Adrenal gland (tissue), 12 donors: ENCODE measurements around the gene USP28. TPM values are rescaled to one million over a fixed set of nuclear protein-coding genes. Genes with fewer than 3 reads are reported as not detected.

Source experiments
- DNase-seq, 7 donors: peaks; one replicate each; pipeline ENCODE4 v3.0.0-alpha.2; 2019 to 2020
- H3K27ac ChIP-seq, 5 donors: fragments of 200-600 bp; sonication (generic) in 4 of 5; 1 replicate in 3 of 5; 2 replicates in 2 of 5; pipeline versions ENCODE4 v1.5.1 to v1.8.0; 2016 to 2020; ENCODE audit warnings: mild to moderate bottlenecking in 1 of 5
- H3K27me3 ChIP-seq: fragments of 200-600 bp; 2 replicates; pipeline ENCODE4 v1.8.0; 2021
- H3K36me3 ChIP-seq, 2 donors: fragments of 200-600 bp; replicated peaks in 1 of 2; 1 replicate in 1 of 2; 2 replicates in 1 of 2; pipeline versions ENCODE4 v1.5.1 to v1.8.0; 2018 to 2022
- H3K4me1 ChIP-seq, 2 donors: fragments of 200-600 bp; replicated peaks in 1 of 2; 1 replicate in 1 of 2; 2 replicates in 1 of 2; pipeline versions ENCODE4 v1.5.1 to v1.8.0; 2018 to 2021
- H3K4me3 ChIP-seq, 4 donors: fragments of 200-600 bp; sonication (generic) in 3 of 4; one replicate each; pipeline ENCODE4 v1.5.1; 2016 to 2018
- H3K9me3 ChIP-seq, 3 donors: fragments of 200-600 bp; sonication (generic) in 1 of 3; replicated peaks in 1 of 3; 1 replicate in 2 of 3; 2 replicates in 1 of 3; pipeline versions ENCODE4 v1.5.1 to v1.8.0; 2016 to 2021
- CTCF ChIP-seq, 6 experiments: fragments of 450-650 bp in 4 of 6; fragments of 200-600 bp in 2 of 6; sonication (generic) in 1 of 6; IDR thresholded peaks; 1 replicate in 5 of 6; 2 replicates in 1 of 6; pipeline versions ENCODE4 v1.5.1 to v1.8.0; 2016 to 2021; ENCODE audit warnings: antibody characterized with exemption in 6 of 6, mild to moderate bottlenecking in 2 of 6, moderate library complexity in 1 of 6
- POLR2A ChIP-seq, 2 donors: fragments of 450-650 bp; IDR thresholded peaks; one replicate each; pipeline ENCODE4 v1.6.1; 2017; ENCODE audit warnings: antibody characterized with exemption in 2 of 2, mild to moderate bottlenecking in 2 of 2, moderate library complexity in 1 of 2
- WGBS, 4 donors: extraction: QIAGEN DNeasy Blood & Tissue Kit in 2 of 4; methylation state at CpG; one replicate each; pipeline versions ENCODE4 v1.1.5 to v1.1.7; 2013 to 2017; 5-methylcytosine and 5-hydroxymethylcytosine counted together
- intact Hi-C, 2 donors: fragments of 100-400 bp; cut with DNase I; formaldehyde crosslinking; loops; one replicate each; pipeline versions ENCODE4 v1.14.1 to v1.15.0; 2022 to 2023
- polyA plus RNA-seq, 3 donors: library from polyadenylated mRNA; stranded (reverse); fragments of 200-250 nt in 2 of 3; fragments of 350-450 nt in 1 of 3; fragmentation: Illumina TruSeq in 1 of 3; extraction: RNeasy Lipid Tissue Mini Kit (QIAGEN cat#74804) in 1 of 3; gene quantifications; one replicate each; pipeline ENCODE4 v1.2.3, GENCODE V29; 2013 to 2014
- total RNA-seq, 9 donors: library from RNA; depleted of rRNA in 4 of 9; stranded (reverse); fragments of >200 nt in 4 of 9; fragments of 120-200 nt in 1 of 9; fragmentation: NEBNext Ultra II Directional in 1 of 9; extraction: Animal tissue kit (Norgen Biotek cat#: 25700) in 1 of 9; gene quantifications; one replicate each; pipeline versions ENCODE4 v1.1.0 to v1.2.4, GENCODE V29; 2013 to 2023
- donor health status: healthy with polysubstance abuse.
- donor health status: Bipolar disorder and iron deficiency.
- donor health status: DM: yes; HTN: yes; CAD: no.
- donor health status: DM: no; HTN: no; CAD: no.
- donor health status: DM: no; HTN: no; CAD: no.
- donor health status: DM: yes; HTN: yes; CAD: no.

The USP28 gene
- total and polyA plus RNA-seq, 12 donors = 2.9 to 25.0 (median 17.2) TPM

- Histone ChIP-seq H3K27me3 (no peaks in the 10 kb centered on the region), H3K4me1 (peaks cover 12 to 35% of the 10 kb centered on the region in 2 donors), H3K36me3 (no peaks in the 10 kb centered on the region), H3K27ac (no peak overlapping the region), H3K9me3 (no peaks in the 10 kb centered on the region), H3K4me3 (no peak overlapping the region)
- TF ChIP-seq CTCF (IDR thresholded peaks at IDR 0.05) = no peak
- TF ChIP-seq POLR2A (IDR thresholded peaks at IDR 0.05) = no peak
- WGBS, 4 donors = 53 to 72% (median 63%) methylated on average over 5 of the region's 5 CpGs
- intact Hi-C loops = no loop called here
- no peak for DNase-seq
Measured at GRCh38 chr11:113873236-113873626, 2.1 kb downstream of the USP28 start.

GRCh38 chr11:113871336-113871735 is 4.0 kb downstream of the USP28 start:
- TF ChIP-seq POLR2A (IDR thresholded peaks at IDR 0.05) = no peak
- no peak for TF ChIP-seq CTCF (IDR thresholded peaks at IDR 0.05)
- H3K4me1 ChIP-seq = peaks cover 12 to 35% of the 10 kb centered on the region in 2 donors
- H3K27me3 ChIP-seq = no peaks in the 10 kb centered on the region
- no peaks in the 10 kb centered on the region for H3K9me3 ChIP-seq
- H3K27ac ChIP-seq = peak overlapping the region in 3 of 5 donors; percentile 11 to 40 (median 30)
- H3K36me3 ChIP-seq = no peaks in the 10 kb centered on the region
- intact Hi-C loops = no loop called here
- H3K4me3 ChIP-seq = no peak overlapping the region
- WGBS, 4 donors = 42 to 69% (median 66%) methylated on average over 3 of the region's 3 CpGs
- DNase-seq = peak in 1 of 7 donors; percentile 30

GRCh38 chr11:113867843-113868503 is 7.4 kb downstream of the USP28 start:
- H3K4me3 ChIP-seq = no peak overlapping the region
- intact Hi-C loops = no loop called here
- TF ChIP-seq CTCF (IDR thresholded peaks at IDR 0.05) (no peak), POLR2A (IDR thresholded peaks at IDR 0.05) (no peak)
- peaks cover 8 to 20% of the 10 kb centered on the region in 2 donors for H3K4me1 ChIP-seq
- no peak for DNase-seq
- no peaks in the 10 kb centered on the region for H3K9me3 ChIP-seq
- no peaks in the 10 kb centered on the region for H3K27me3 ChIP-seq
- H3K36me3 ChIP-seq = no peaks in the 10 kb centered on the region
- 86 to 90% (median 86%) methylated on average over 3 of the region's 3 CpGs for WGBS, 4 donors
- no peak overlapping the region for H3K27ac ChIP-seq

- peaks cover 0 to 2% of the 10 kb centered on the region in 2 donors for H3K4me1 ChIP-seq
- no peaks in the 10 kb centered on the region for H3K27me3 ChIP-seq
- DNase-seq = no peak
- no peak for TF ChIP-seq POLR2A (IDR thresholded peaks at IDR 0.05)
- TF ChIP-seq CTCF (IDR thresholded peaks at IDR 0.05) = no peak
- intact Hi-C loops = no loop called here
- whole genome bisulfite sequencing, 4 donors = 96 to 98% (median 97%) methylated on average over 8 of the region's 8 CpGs
- no peaks in the 10 kb centered on the region for H3K9me3 ChIP-seq
- no peak overlapping the region for H3K27ac ChIP-seq
- no peak overlapping the region for H3K4me3 ChIP-seq
- no peaks in the 10 kb centered on the region for H3K36me3 ChIP-seq
Measured at GRCh38 chr11:113865873-113866272, 9.5 kb downstream of the USP28 start.
